ENCODE measurements around the gene INPP5B.

DNA sequence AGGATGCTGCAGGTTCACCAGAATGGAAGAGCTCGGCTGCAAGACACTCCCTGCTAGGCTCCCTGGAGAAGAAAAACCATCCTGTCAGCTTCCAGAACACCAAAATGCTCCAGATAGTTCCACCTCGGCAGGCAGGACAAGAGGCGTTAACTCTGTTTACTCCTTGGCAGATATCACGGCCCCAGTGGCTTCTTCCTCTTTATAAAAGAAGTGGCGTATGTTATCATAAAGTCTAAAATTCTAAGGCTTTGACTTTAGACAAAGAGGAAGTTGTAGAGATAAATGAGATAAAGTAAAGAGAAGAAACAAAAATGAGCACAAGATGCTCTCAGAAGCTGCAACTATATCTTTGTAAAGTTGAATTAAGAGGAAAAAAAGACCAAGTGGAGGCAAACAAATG lies 63.2 kb downstream of the INPP5B start:
- no peak for TF ChIP-seq FOXK2 (conservative IDR thresholded peaks at IDR 0.05 in 1 of 2, IDR thresholded peaks at IDR 0.05 in 1 of 2; ENCODE audit: low read depth in 2 of 2)
- TF ChIP-seq XRCC5 (IDR thresholded peaks at IDR 0.05; ENCODE audit: low read depth, low read length) = no peak
- no peak for TF ChIP-seq SMARCC2 (IDR thresholded peaks at IDR 0.05; ENCODE audit: low read depth)
- TF ChIP-seq, protein P1, sequence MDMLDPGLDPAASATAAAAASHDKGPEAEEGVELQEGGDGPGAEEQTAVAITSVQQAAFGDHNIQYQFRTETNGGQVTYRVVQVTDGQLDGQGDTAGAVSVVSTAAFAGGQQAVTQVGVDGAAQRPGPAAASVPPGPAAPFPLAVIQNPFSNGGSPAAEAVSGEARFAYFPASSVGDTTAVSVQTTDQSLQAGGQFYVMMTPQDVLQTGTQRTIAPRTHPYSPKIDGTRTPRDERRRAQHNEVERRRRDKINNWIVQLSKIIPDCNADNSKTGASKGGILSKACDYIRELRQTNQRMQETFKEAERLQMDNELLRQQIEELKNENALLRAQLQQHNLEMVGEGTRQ (CRISPR knock-in tag; IDR thresholded peaks at IDR 0.05) = no peak
- TF ChIP-seq CEBPB (tag; IDR thresholded peaks at IDR 0.05) = no peak
- TF ChIP-seq, protein P2, sequence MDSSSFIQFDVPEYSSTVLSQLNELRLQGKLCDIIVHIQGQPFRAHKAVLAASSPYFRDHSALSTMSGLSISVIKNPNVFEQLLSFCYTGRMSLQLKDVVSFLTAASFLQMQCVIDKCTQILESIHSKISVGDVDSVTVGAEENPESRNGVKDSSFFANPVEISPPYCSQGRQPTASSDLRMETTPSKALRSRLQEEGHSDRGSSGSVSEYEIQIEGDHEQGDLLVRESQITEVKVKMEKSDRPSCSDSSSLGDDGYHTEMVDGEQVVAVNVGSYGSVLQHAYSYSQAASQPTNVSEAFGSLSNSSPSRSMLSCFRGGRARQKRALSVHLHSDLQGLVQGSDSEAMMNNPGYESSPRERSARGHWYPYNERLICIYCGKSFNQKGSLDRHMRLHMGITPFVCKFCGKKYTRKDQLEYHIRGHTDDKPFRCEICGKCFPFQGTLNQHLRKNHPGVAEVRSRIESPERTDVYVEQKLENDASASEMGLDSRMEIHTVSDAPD (CRISPR knock-in tag; IDR thresholded peaks at IDR 0.05) = no peak
- no peak for TF ChIP-seq MYBL2 (IDR thresholded peaks at IDR 0.05; ENCODE audit: low read depth)
- no peak for TF ChIP-seq MYBL2 (CRISPR knock-in tag; IDR thresholded peaks at IDR 0.05; ENCODE audit: borderline replicate concordance)
- TF ChIP-seq ESRRA (IDR thresholded peaks at IDR 0.05; ENCODE audit: borderline replicate concordance, low read depth) = no peak
- TF ChIP-seq, protein P3, sequence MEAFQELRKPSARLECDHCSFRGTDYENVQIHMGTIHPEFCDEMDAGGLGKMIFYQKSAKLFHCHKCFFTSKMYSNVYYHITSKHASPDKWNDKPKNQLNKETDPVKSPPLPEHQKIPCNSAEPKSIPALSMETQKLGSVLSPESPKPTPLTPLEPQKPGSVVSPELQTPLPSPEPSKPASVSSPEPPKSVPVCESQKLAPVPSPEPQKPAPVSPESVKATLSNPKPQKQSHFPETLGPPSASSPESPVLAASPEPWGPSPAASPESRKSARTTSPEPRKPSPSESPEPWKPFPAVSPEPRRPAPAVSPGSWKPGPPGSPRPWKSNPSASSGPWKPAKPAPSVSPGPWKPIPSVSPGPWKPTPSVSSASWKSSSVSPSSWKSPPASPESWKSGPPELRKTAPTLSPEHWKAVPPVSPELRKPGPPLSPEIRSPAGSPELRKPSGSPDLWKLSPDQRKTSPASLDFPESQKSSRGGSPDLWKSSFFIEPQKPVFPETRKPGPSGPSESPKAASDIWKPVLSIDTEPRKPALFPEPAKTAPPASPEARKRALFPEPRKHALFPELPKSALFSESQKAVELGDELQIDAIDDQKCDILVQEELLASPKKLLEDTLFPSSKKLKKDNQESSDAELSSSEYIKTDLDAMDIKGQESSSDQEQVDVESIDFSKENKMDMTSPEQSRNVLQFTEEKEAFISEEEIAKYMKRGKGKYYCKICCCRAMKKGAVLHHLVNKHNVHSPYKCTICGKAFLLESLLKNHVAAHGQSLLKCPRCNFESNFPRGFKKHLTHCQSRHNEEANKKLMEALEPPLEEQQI (IDR thresholded peaks at IDR 0.05) = no peak

Data from K562 (cell line).